ENCODE measurements around the gene SPATA1. TPM values are rescaled to one million over a fixed set of nuclear protein-coding genes. Genes with fewer than 3 reads are reported as not detected.
A peak's percentile ranks its signal among the peaks of the same experiment; 100 is the strongest.
"Not testable (repeated sequence)": the region's sequence is repeated elsewhere in the genome, so short reads cannot be mapped to it uniquely, and the experiment has no call there.

The SPATA1 gene
- total and polyA plus RNA-seq, 5 experiments from 2014 or later = 2.2 to 2.5 TPM; not detected in 3

- DNase-seq = no peak
- peak overlapping the region in 2 of 10 donors; percentile 38 to 39 for H3K27ac Mint-ChIP-seq
- peaks cover 12 to 34% (median 27%) of the 10 kb centered on the region in 4 donors for H3K4me1 Mint-ChIP-seq
- no peak for ATAC-seq
- POLR2A ChIA-PET = no interaction called here
- no peak overlapping the region for H3K4me3 Mint-ChIP-seq
- no peaks in the 10 kb centered on the region for H3K9me3 Mint-ChIP-seq
- H3K36me3 Mint-ChIP-seq = peaks cover 5 to 96% (median 24%) of the 10 kb centered on the region in 3 donors
- no peaks in the 10 kb centered on the region for H3K27me3 Mint-ChIP-seq
Observed at GRCh38 chr1:84492726-84493125, 13.5 kb upstream of the SPATA1 start.

GRCh38 chr1:84493747-84494146 is 12.4 kb upstream of the SPATA1 start:
- peaks cover 5 to 96% (median 28%) of the 10 kb centered on the region in 3 donors for H3K36me3 Mint-ChIP-seq

GRCh38 chr1:84496498-84496897 is 9.7 kb upstream of the SPATA1 start:
- Mint-ChIP-seq H3K36me3 (peaks cover 0 to 90% (median 28%) of the 10 kb centered on the region in 3 donors), H3K4me3 (no peak overlapping the region), H3K27ac (peak overlapping the region in 3 of 10 donors; percentile 27 to 43 (median 33)), H3K27me3 (no peaks in the 10 kb centered on the region), H3K4me1 (peaks cover 5 to 37% (median 29%) of the 10 kb centered on the region in 4 donors), H3K9me3 (no peaks in the 10 kb centered on the region)
- POLR2A ChIA-PET = interaction anchor here (0.7 to 2.1 kb wide), 2 partner anchors 10 to 18 kb away, joined by 4 to 5 read pairs; partner anchors contain the start of genes GNG5, RPF1 and SPATA1
- no peak for ATAC-seq
- DNase-seq = no peak

More at GRCh38 chr1:84493747-84494146, 12.4 kb upstream of the SPATA1 start:
- DNase-seq (no peak), ATAC-seq (no peak)
- Mint-ChIP-seq H3K9me3 (no peaks in the 10 kb centered on the region), H3K27ac (peak overlapping the region in 4 of 10 donors; percentile 6 to 20 (median 13)), H3K4me3 (no peak overlapping the region), H3K4me1 (peaks cover 12 to 32% (median 26%) of the 10 kb centered on the region in 4 donors), H3K27me3 (no peaks in the 10 kb centered on the region)
- POLR2A ChIA-PET = no interaction called here

DNA sequence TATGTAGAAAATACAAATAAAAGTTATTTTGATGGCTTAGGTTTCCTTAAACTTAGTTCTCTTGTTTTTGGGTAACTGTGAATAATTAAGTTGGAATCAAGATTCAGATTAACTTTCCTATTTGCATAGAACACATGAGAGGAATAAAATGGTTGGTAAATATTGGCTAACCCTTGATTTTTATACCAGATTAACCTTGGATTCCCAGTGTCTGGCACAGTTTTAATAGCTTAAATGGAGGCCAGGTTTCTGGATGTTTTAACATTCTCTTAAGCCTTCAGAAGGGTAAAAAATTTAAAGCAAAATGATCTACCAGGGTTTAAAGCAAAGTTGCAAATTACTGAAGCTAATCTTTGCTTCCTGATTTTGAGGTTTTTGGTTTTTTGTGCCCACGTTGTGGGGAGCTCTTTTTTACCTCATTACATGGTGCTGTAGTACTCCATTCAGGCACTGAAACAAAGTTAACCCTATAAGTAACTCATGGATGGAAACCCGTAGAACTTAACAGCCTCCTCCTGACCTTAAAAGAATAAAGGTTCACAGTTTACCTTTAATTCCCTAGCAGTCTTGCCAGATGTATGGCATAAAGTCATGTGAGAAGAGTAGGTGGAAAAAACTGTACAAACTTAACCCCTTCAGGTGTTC is 8.4 kb upstream of the SPATA1 start:
- Mint-ChIP-seq H3K9me3 (no peaks in the 10 kb centered on the region), H3K4me1 (peaks cover 3 to 44% (median 37%) of the 10 kb centered on the region in 4 donors), H3K4me3 (peak overlapping the region in 3 of 10 donors; percentile 7 to 41 (median 22)), H3K27ac (peak overlapping the region in 6 of 10 donors; percentile 19 to 76 (median 46)), H3K27me3 (no peaks in the 10 kb centered on the region), H3K36me3 (peaks cover 0 to 81% (median 26%) of the 10 kb centered on the region in 3 donors)
- POLR2A ChIA-PET = interaction anchor here (1.1 kb wide), 1 partner anchor 17 kb away, joined by 3 read pairs; no protein-coding TSS in a partner anchor
- peak; percentile 60 to 79 for ATAC-seq
- DNase-seq = peak in 2 of 10 donors; percentile 43 to 48

DNA sequence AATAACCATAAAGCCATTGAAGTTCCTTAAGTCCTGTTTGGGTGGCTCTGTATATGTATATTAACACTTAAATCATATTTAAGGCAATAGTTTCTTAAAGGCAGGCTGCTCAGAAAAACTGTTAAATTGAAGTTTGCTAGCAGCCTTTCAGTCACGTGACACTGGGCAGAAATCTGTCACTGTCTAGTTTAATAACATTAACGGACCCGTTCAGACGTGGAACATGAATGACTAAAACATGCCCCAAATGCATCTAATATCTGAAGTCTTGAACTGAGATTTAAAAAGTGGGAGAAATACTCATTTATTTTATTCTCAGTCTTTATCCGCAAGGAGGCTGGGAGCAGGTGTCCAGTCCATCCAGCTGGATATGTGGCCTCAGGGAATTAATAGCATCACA is 3.3 kb upstream of the SPATA1 start:
- Mint-ChIP-seq H3K27ac (peak overlapping the region in 3 of 10 donors; percentile 77 to 97 (median 90)), H3K36me3 (peaks cover 5 to 29% (median 6%) of the 10 kb centered on the region in 3 donors), H3K4me3 (peak overlapping the region in 5 of 10 donors; percentile 5 to 87 (median 66)), H3K9me3 (no peaks in the 10 kb centered on the region), H3K27me3 (no peaks in the 10 kb centered on the region), H3K4me1 (peaks cover 19 to 68% (median 53%) of the 10 kb centered on the region in 4 donors)
- POLR2A ChIA-PET = interaction anchor here (0.9 kb wide), 1 partner anchor 8 kb away, joined by 3 read pairs; no protein-coding TSS in a partner anchor
- ATAC-seq (no peak), DNase-seq (no peak)

- DNase-seq (peak in 1 of 10 donors; percentile 29), ATAC-seq (no peak)
- Mint-ChIP-seq H3K36me3 (peaks cover under 1 to 14% (median 5%) of the 10 kb centered on the region in 3 donors), H3K9me3 (peaks cover 0 to 9% (median 0%) of the 10 kb centered on the region in 9 donors), H3K4me1 (peaks cover 19 to 65% (median 49%) of the 10 kb centered on the region in 4 donors), H3K27ac (peak overlapping the region; percentile 90 to 99 (median 96)), H3K27me3 (no peaks in the 10 kb centered on the region), H3K4me3 (peak overlapping the region; percentile 87 to 100 (median 98))
- POLR2A ChIA-PET = interaction anchor here (1.3 to 2.4 kb wide), 7 partner anchors 25 to 360 kb away, joined by 3 to 29 read pairs (median 14); partner anchors contain the start of genes CTBS, PRKACB and RPF1
Observed at GRCh38 chr1:84504580-84505492, 1.4 kb upstream of the SPATA1 start.

GRCh38 chr1:84505493-84506001 is 639 bp upstream of the SPATA1 start:
- Mint-ChIP-seq H3K9me3 (peaks cover 0 to 9% (median 2%) of the 10 kb centered on the region in 9 donors), H3K27ac (peak overlapping the region; percentile 92 to 99 (median 96)), H3K27me3 (no peaks in the 10 kb centered on the region), H3K36me3 (peaks cover 0 to 8% (median 5%) of the 10 kb centered on the region in 3 donors), H3K4me1 (peaks cover 19 to 62% (median 44%) of the 10 kb centered on the region in 4 donors), H3K4me3 (peak overlapping the region; percentile 87 to 100 (median 98))
- POLR2A ChIA-PET = interaction anchor here (0.6 to 2.4 kb wide), 14 partner anchors 10 to 771 kb away, joined by 3 to 29 read pairs (median 4); partner anchors contain the start of genes BCL10, CTBS, PRKACB and RPF1
- ATAC-seq (peak; percentile 27 to 43), DNase-seq (peak in 1 of 10 donors; percentile 64)

GRCh38 chr1:84506729-84507453 is 705 bp downstream of the SPATA1 start:
- H3K4me1 Mint-ChIP-seq = peaks cover 19 to 49% (median 33%) of the 10 kb centered on the region in 4 donors
- H3K27ac Mint-ChIP-seq = peak overlapping the region; percentile 93 to 99 (median 97)
- peaks cover 0 to 5% (median 0%) of the 10 kb centered on the region in 3 donors for H3K36me3 Mint-ChIP-seq
- ATAC-seq = no peak
- DNase-seq = peak in 2 of 10 donors; percentile 38 to 49
- peaks cover 0 to 12% (median 4%) of the 10 kb centered on the region in 9 donors for H3K9me3 Mint-ChIP-seq
- POLR2A ChIA-PET = interaction anchor here (0.6 to 2.4 kb wide), 14 partner anchors 11 to 770 kb away, joined by 3 to 29 read pairs (median 4); partner anchors contain the start of genes BCL10, CTBS, PRKACB and RPF1
- peak overlapping the region; percentile 87 to 100 (median 97) for H3K4me3 Mint-ChIP-seq
- H3K27me3 Mint-ChIP-seq = no peaks in the 10 kb centered on the region

GRCh38 chr1:84507887-84508286 is 1.7 kb downstream of the SPATA1 start:
- ATAC-seq, POLR2A ChIA-PET, H3K27me3 Mint-ChIP-seq, DNase-seq, H3K36me3 Mint-ChIP-seq: not testable (repeated sequence)
- H3K27ac Mint-ChIP-seq = peak overlapping the region in 1 of 10 donors; percentile 29
- H3K9me3 Mint-ChIP-seq = peaks cover 0 to 12% (median 4%) of the 10 kb centered on the region in 9 donors
- H3K4me3 Mint-ChIP-seq = peak overlapping the region in 3 of 10 donors; percentile 7 to 97 (median 51)
- H3K4me1 Mint-ChIP-seq = peaks cover 19 to 40% (median 29%) of the 10 kb centered on the region in 4 donors

- H3K27me3 Mint-ChIP-seq = no peaks in the 10 kb centered on the region
- peak overlapping the region in 2 of 10 donors; percentile 2 to 25 for H3K27ac Mint-ChIP-seq
- POLR2A ChIA-PET = interaction anchor here (1.4 kb wide), 1 partner anchor 65 kb away, joined by 5 read pairs; no protein-coding TSS in a partner anchor
- H3K4me1 Mint-ChIP-seq = peaks cover 15 to 34% (median 23%) of the 10 kb centered on the region in 4 donors
- DNase-seq (no peak), ATAC-seq (no peak)
- H3K4me3 Mint-ChIP-seq = peak overlapping the region in 5 of 10 donors; percentile 3 to 60 (median 34)
- peaks cover 0 to 5% (median 0%) of the 10 kb centered on the region in 3 donors for H3K36me3 Mint-ChIP-seq
- peaks cover 0 to 12% (median 4%) of the 10 kb centered on the region in 9 donors for H3K9me3 Mint-ChIP-seq
Observed at GRCh38 chr1:84508510-84508909, 2.3 kb downstream of the SPATA1 start.

GRCh38 chr1:84509029-84509428 is 2.8 kb downstream of the SPATA1 start:
- ATAC-seq (no peak), DNase-seq (no peak)
- Mint-ChIP-seq H3K36me3 (peaks cover 0 to 5% (median 0%) of the 10 kb centered on the region in 3 donors), H3K4me1 (peaks cover 14 to 28% (median 18%) of the 10 kb centered on the region in 4 donors), H3K9me3 (peaks cover 0 to 12% (median 4%) of the 10 kb centered on the region in 9 donors), H3K27me3 (no peaks in the 10 kb centered on the region), H3K4me3 (no peak overlapping the region), H3K27ac (no peak overlapping the region)
- POLR2A ChIA-PET = interaction anchor here (1.4 kb wide), 1 partner anchor 64 kb away, joined by 5 read pairs; no protein-coding TSS in a partner anchor
